ENCODE results near the gene HSD17B12.

- TF ChIP-seq, protein P1, sequence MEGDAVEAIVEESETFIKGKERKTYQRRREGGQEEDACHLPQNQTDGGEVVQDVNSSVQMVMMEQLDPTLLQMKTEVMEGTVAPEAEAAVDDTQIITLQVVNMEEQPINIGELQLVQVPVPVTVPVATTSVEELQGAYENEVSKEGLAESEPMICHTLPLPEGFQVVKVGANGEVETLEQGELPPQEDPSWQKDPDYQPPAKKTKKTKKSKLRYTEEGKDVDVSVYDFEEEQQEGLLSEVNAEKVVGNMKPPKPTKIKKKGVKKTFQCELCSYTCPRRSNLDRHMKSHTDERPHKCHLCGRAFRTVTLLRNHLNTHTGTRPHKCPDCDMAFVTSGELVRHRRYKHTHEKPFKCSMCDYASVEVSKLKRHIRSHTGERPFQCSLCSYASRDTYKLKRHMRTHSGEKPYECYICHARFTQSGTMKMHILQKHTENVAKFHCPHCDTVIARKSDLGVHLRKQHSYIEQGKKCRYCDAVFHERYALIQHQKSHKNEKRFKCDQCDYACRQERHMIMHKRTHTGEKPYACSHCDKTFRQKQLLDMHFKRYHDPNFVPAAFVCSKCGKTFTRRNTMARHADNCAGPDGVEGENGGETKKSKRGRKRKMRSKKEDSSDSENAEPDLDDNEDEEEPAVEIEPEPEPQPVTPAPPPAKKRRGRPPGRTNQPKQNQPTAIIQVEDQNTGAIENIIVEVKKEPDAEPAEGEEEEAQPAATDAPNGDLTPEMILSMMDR (IDR thresholded peaks at IDR 0.05; ENCODE audit: borderline replicate concordance, extremely low read depth, low read length, poor library complexity, severe bottlenecking) = no peak
- no peak for TF ChIP-seq EZH2 (IDR thresholded peaks at IDR 0.05; ENCODE audit: borderline replicate concordance, low read depth, low read length, severe bottlenecking)
Measured at GRCh38 chr11:43693069-43693468, 12.5 kb downstream of the HSD17B12 start.

All from DND-41 (cell line).